HG02884 (cell line): ENCODE data around the gene KLRF1.

Experiments
- ATAC-seq: cut with Tn5 transposase; IDR thresholded peaks from one replicate; pipeline ENCODE4 v1.9.1; 2021; ENCODE audit warnings: mild to moderate bottlenecking, moderate library complexity; ENCODE audit not compliant: unreplicated experiment

Gene KLRF1

GRCh38 chr12:9808504-9808903 is 18.8 kb upstream of the KLRF1 start:
- no peak for ATAC-seq

GRCh38 chr12:9809338-9809737 is 17.9 kb upstream of the KLRF1 start:
- no peak for ATAC-seq

GRCh38 chr12:9809866-9810265 is 17.4 kb upstream of the KLRF1 start:
- no peak for ATAC-seq

- no peak for ATAC-seq
Measured at GRCh38 chr12:9810671-9811070, 16.6 kb upstream of the KLRF1 start.

- ATAC-seq = no peak
Measured at GRCh38 chr12:9811621-9812020, 15.7 kb upstream of the KLRF1 start.

GRCh38 chr12:9813821-9814798 is 13.2 kb upstream of the KLRF1 start:
- peak; percentile 91 for ATAC-seq

- ATAC-seq = no peak
Measured at GRCh38 chr12:9820281-9820930, 6.9 kb upstream of the KLRF1 start.

GRCh38 chr12:9829483-9829882 is 2.2 kb downstream of the KLRF1 start:
- ATAC-seq = no peak

GRCh38 chr12:9829982-9830381 is 2.7 kb downstream of the KLRF1 start:
- ATAC-seq = no peak

- no peak for ATAC-seq
Measured at GRCh38 chr12:9831720-9832119, 4.4 kb downstream of the KLRF1 start.

- no peak for ATAC-seq
Measured at GRCh38 chr12:9843407-9843806, 16.1 kb downstream of the KLRF1 start.

GRCh38 chr12:9848899-9849298 is 21.6 kb downstream of the KLRF1 start:
- no peak for ATAC-seq

- ATAC-seq = no peak
Measured at GRCh38 chr12:9851050-9851449, 23.8 kb downstream of the KLRF1 start.

- no peak for ATAC-seq
Measured at GRCh38 chr12:9851927-9852326, 24.6 kb downstream of the KLRF1 start.

GRCh38 chr12:9856151-9856550 is 28.9 kb downstream of the KLRF1 start:
- ATAC-seq = no peak

GRCh38 chr12:9856894-9857293 is 29.6 kb downstream of the KLRF1 start:
- no peak for ATAC-seq

- ATAC-seq = no peak
Measured at GRCh38 chr12:9858135-9858534, 30.9 kb downstream of the KLRF1 start.

- ATAC-seq = no peak
Measured at GRCh38 chr12:9864913-9865675, 37.8 kb downstream of the KLRF1 start.

- no peak for ATAC-seq
Measured at GRCh38 chr12:9866860-9867269, 39.6 kb downstream of the KLRF1 start.

GRCh38 chr12:9867531-9867930 is 40.2 kb downstream of the KLRF1 start:
- ATAC-seq = no peak

- ATAC-seq = no peak
Measured at GRCh38 chr12:9868311-9868801, 41.1 kb downstream of the KLRF1 start.
